Hepatocyte (in vitro differentiated cells): ENCODE measurements around the gene CHRDL1.

Source experiments
- CTCF ChIP-seq: fragments of 200-600 bp; sonication (generic); IDR thresholded peaks from 2 replicates; pipeline ENCODE4 v1.5.1; 2016; ENCODE audit warnings: antibody characterized with exemption, mild to moderate bottlenecking; ENCODE audit not compliant: poor library complexity
- EZH2 ChIP-seq: fragments of 200-600 bp; sonication (generic); IDR thresholded peaks from 2 replicates; pipeline ENCODE4 v1.6.1; 2016; ENCODE audit warnings: antibody characterized with exemption, mild to moderate bottlenecking, borderline replicate concordance
- EZH2phosphoT487 ChIP-seq: fragments of 200-600 bp; sonication (generic); IDR thresholded peaks from one replicate; pipeline ENCODE4 v1.6.1; 2018; ENCODE audit warnings: antibody characterized with exemption, mild to moderate bottlenecking, low read depth, moderate library complexity; ENCODE audit not compliant: unreplicated experiment, severe bottlenecking

- TF ChIP-seq CTCF: no peak
- no peak for TF ChIP-seq EZH2phosphoT487
- no peak for TF ChIP-seq EZH2
Observed at GRCh38 chrX:110743679-110744340, 51.8 kb downstream of the CHRDL1 start.
